Smooth muscle cell (in vitro differentiated cells): ENCODE results near the gene ACP2. TPM values are rescaled to one million over a fixed set of nuclear protein-coding genes. Genes with fewer than 3 reads are reported as not detected.

Experiments used
- DNase-seq: peaks from one replicate; lab custom pipeline; 2025; ENCODE audit not compliant: unreplicated experiment; lab: John Stamatoyannopoulos, UW
- H2AFZ ChIP-seq: fragments of 200-600 bp; sonication (generic); 2 replicates; pipeline ENCODE4 v1.6.0; 2016; ENCODE audit warnings: antibody characterized with exemption, low read depth, mild to moderate bottlenecking
- H3F3A ChIP-seq: fragments of 200-600 bp; sonication (generic); 2 replicates; pipeline ENCODE4 v1.6.0; 2017; ENCODE audit warnings: antibody characterized with exemption, low read depth
- H3K27ac ChIP-seq: fragments of 200-600 bp; sonication (generic); 2 replicates; pipeline ENCODE4 v1.5.1; 2016; ENCODE audit warnings: low read depth, mild to moderate bottlenecking
- H3K27me3 ChIP-seq: fragments of 200-600 bp; sonication (generic); 2 replicates; pipeline ENCODE4 v1.6.1; 2016; ENCODE audit warnings: low read depth, mild to moderate bottlenecking
- H3K36me3 ChIP-seq: fragments of 200-600 bp; sonication (generic); 2 replicates; pipeline ENCODE4 v1.5.1; 2016; ENCODE audit warnings: low read depth
- H3K4me1 ChIP-seq: fragments of 200-600 bp; sonication (generic); 2 replicates; pipeline ENCODE4 v1.5.1; 2016; ENCODE audit warnings: low read depth
- H3K4me2 ChIP-seq: fragments of 200-600 bp; sonication (generic); 2 replicates; pipeline ENCODE4 v1.6.0; 2016; ENCODE audit warnings: mild to moderate bottlenecking
- H3K4me3 ChIP-seq: fragments of 200-600 bp; sonication (generic); 2 replicates; pipeline ENCODE4 v1.5.1; 2016; ENCODE audit warnings: mild to moderate bottlenecking
- H3K79me2 ChIP-seq: fragments of 200-600 bp; sonication (generic); 2 replicates; pipeline ENCODE4 v1.6.0; 2016; ENCODE audit warnings: low read depth, mild to moderate bottlenecking
- H3K9ac ChIP-seq: fragments of 200-600 bp; sonication (generic); 2 replicates; pipeline ENCODE4 v1.6.0; 2016; ENCODE audit warnings: low read depth
- H3K9me3 ChIP-seq: fragments of 200-600 bp; sonication (generic); replicated peaks from 2 replicates; pipeline ENCODE4 v1.5.1; 2016; ENCODE audit warnings: low read depth
- H4K20me1 ChIP-seq: fragments of 200-600 bp; sonication (generic); 2 replicates; pipeline ENCODE4 v1.6.0; 2016; ENCODE audit warnings: low read depth
- CTCF ChIP-seq: fragments of 200-600 bp; sonication (generic); IDR thresholded peaks from 2 replicates; pipeline ENCODE4 v1.5.1; 2017; ENCODE audit warnings: borderline replicate concordance, mild to moderate bottlenecking, antibody characterized with exemption; ENCODE audit not compliant: insufficient read depth, poor library complexity, severe bottlenecking
- WGBS: methylation state at CpG from one replicate; pipeline ENCODE4 v1.1.7; 2016; ENCODE audit warnings: low lambda C conversion rate; 5-methylcytosine and 5-hydroxymethylcytosine counted together
- polyA plus RNA-seq: library from polyadenylated mRNA; unstranded; fragments of >200 nt; fragmentation: Nextera tagmentation; extraction: Ambion mirVana; gene quantifications from 2 replicates; pipeline ENCODE4 v1.2.1, GENCODE V29; 2016
- total RNA-seq: library from RNA; depleted of rRNA; stranded (reverse); fragments of >200 nt; gene quantifications from 2 replicates; pipeline ENCODE4 v1.2.3, GENCODE V29; 2014

Gene ACP2
- total and polyA plus RNA-seq, 2 experiments from 2014 or later = 26.3 to 62.4 TPM

GRCh38 chr11:47225552-47226400, 22.8 kb downstream of the ACP2 start:
- no peak overlapping the region for H3K27ac ChIP-seq
- H3K27me3 ChIP-seq = no peaks in the 10 kb centered on the region
- TF ChIP-seq CTCF = no peak
- no peaks in the 10 kb centered on the region for H3K9me3 ChIP-seq
- H2AFZ ChIP-seq = no peak overlapping the region
- peaks cover 3% of the 10 kb centered on the region for H3K79me2 ChIP-seq
- H3K4me1 ChIP-seq = no peaks in the 10 kb centered on the region
- no peak overlapping the region for H3K4me3 ChIP-seq
- WGBS = 98% methylated on average over 7 of the region's 7 CpGs
- H4K20me1 ChIP-seq = peaks cover 48% of the 10 kb centered on the region
- no peak overlapping the region for H3K9ac ChIP-seq
- no peaks in the 10 kb centered on the region for H3F3A ChIP-seq
- H3K4me2 ChIP-seq = no peak overlapping the region
- no peak for DNase-seq
- H3K36me3 ChIP-seq = no peaks in the 10 kb centered on the region

GRCh38 chr11:47222696-47223095, 25.9 kb downstream of the ACP2 start:
- peaks cover 22% of the 10 kb centered on the region for H3K79me2 ChIP-seq
- 97% methylated on average over 2 of the region's 2 CpGs for WGBS

GRCh38 chr11:47220401-47220821, 28.2 kb downstream of the ACP2 start:
- H3F3A ChIP-seq = peaks cover 2% of the 10 kb centered on the region
- WGBS = 46% methylated on average over 1 of the region's 1 CpG
- no peak for DNase-seq
- H3K36me3 ChIP-seq = no peaks in the 10 kb centered on the region
- H3K27ac ChIP-seq = peak overlapping the region; percentile 52
- no peak overlapping the region for H3K4me3 ChIP-seq
- no peak overlapping the region for H2AFZ ChIP-seq
- no peak overlapping the region for H3K9ac ChIP-seq
- peaks cover 66% of the 10 kb centered on the region for H4K20me1 ChIP-seq
- H3K9me3 ChIP-seq = no peaks in the 10 kb centered on the region
- H3K4me1 ChIP-seq = peaks cover 14% of the 10 kb centered on the region
- peaks cover 30% of the 10 kb centered on the region for H3K79me2 ChIP-seq
- H3K4me2 ChIP-seq = no peak overlapping the region
- TF ChIP-seq CTCF = no peak
- H3K27me3 ChIP-seq = no peaks in the 10 kb centered on the region

More at GRCh38 chr11:47222696-47223095, 25.9 kb downstream of the ACP2 start:
- Histone ChIP-seq H3K9ac (no peak overlapping the region), H3K9me3 (no peaks in the 10 kb centered on the region), H3F3A (peaks cover 2% of the 10 kb centered on the region), H3K4me2 (no peak overlapping the region), H3K27ac (no peak overlapping the region), H3K36me3 (no peaks in the 10 kb centered on the region), H3K4me1 (peaks cover 3% of the 10 kb centered on the region), H2AFZ (no peak overlapping the region), H3K4me3 (no peak overlapping the region), H4K20me1 (peaks cover 71% of the 10 kb centered on the region), H3K27me3 (no peaks in the 10 kb centered on the region)
- no peak for TF ChIP-seq CTCF
- no peak for DNase-seq
